Keratinocyte (primary cell): ENCODE data around the gene TRIM69. TPM values are rescaled to one million over a fixed set of nuclear protein-coding genes. Genes with fewer than 3 reads are reported as not detected.

Source experiments
- DNase-seq: peaks from one replicate; pipeline ENCODE4 v3.0.0-alpha.2; 2011; ENCODE audit warnings: low read depth, missing footprints, low spot score
- FAIRE-seq: peaks from 2 replicates; lab custom pipeline; 2011; peaks lifted over from hg19 to GRCh38; lab: Jason Lieb, UNC
- H2AFZ ChIP-seq: 2 replicates; pipeline ENCODE4 v1.6.0; 2012; ENCODE audit warnings: low read length, control low read depth, inconsistent platforms; ENCODE audit not compliant: control insufficient read depth
- H3K27ac ChIP-seq: 2 replicates; pipeline ENCODE4 v1.5.1; 2011; ENCODE audit warnings: low read length; ENCODE audit not compliant: control insufficient read depth, insufficient read depth
- H3K27me3 ChIP-seq: 3 replicates; pipeline ENCODE4 v1.6.0; 2011; ENCODE audit warnings: low read length; ENCODE audit not compliant: control insufficient read depth, insufficient read depth; ENCODE audit errors: extremely low read depth
- H3K36me3 ChIP-seq, 2 experiments: 2 replicates in 1 of 2; 3 replicates in 1 of 2; pipeline ENCODE4 v1.5.1; 2011; ENCODE audit warnings: low read length in 2 of 2, mild to moderate bottlenecking in 1 of 2; ENCODE audit not compliant: control insufficient read depth in 2 of 2, insufficient read depth in 2 of 2; ENCODE audit errors: extremely low read depth in 1 of 2
- H3K4me1 ChIP-seq: 3 replicates; pipeline ENCODE4 v1.5.1; 2011; ENCODE audit warnings: low read length; ENCODE audit not compliant: control insufficient read depth, insufficient read depth; ENCODE audit errors: extremely low read depth
- H3K4me2 ChIP-seq: 3 replicates; pipeline ENCODE4 v1.6.0; 2011; ENCODE audit warnings: low read depth, low read length; ENCODE audit not compliant: control insufficient read depth, insufficient read depth; ENCODE audit errors: extremely low read depth
- H3K4me3 ChIP-seq, 3 experiments: fragments of 200-600 bp in 1 of 3; sonication (generic) in 1 of 3; 2 replicates in 2 of 3; 3 replicates in 1 of 3; pipeline ENCODE4 v1.5.1; 2011 to 2016; ENCODE audit warnings: low read length in 3 of 3, mild to moderate bottlenecking in 3 of 3, control low read depth in 2 of 3, inconsistent platforms in 1 of 3, low read depth in 1 of 3, mixed read lengths in 1 of 3, mixed run types in 1 of 3, moderate library complexity in 1 of 3; ENCODE audit not compliant: control insufficient read depth in 2 of 3, insufficient read depth in 2 of 3; ENCODE audit errors: extremely low read depth in 1 of 3
- H3K79me2 ChIP-seq: 2 replicates; pipeline ENCODE4 v1.6.0; 2012; ENCODE audit warnings: low read length; ENCODE audit not compliant: control insufficient read depth, insufficient read depth
- H3K9ac ChIP-seq: 3 replicates; pipeline ENCODE4 v1.6.0; 2011; ENCODE audit warnings: low read length; ENCODE audit not compliant: control insufficient read depth, insufficient read depth; ENCODE audit errors: extremely low read depth
- H3K9me1 ChIP-seq: 3 replicates; pipeline ENCODE4 v1.6.0; 2011; ENCODE audit warnings: low read length; ENCODE audit not compliant: control insufficient read depth, insufficient read depth; ENCODE audit errors: extremely low read depth
- H3K9me3 ChIP-seq: 2 replicates; pipeline ENCODE4 v1.5.1; 2012; ENCODE audit warnings: low read depth, low read length; ENCODE audit not compliant: control insufficient read depth
- H4K20me1 ChIP-seq: 3 replicates; pipeline ENCODE4 v1.6.0; 2011; ENCODE audit warnings: low read length; ENCODE audit not compliant: control insufficient read depth, insufficient read depth; ENCODE audit errors: extremely low read depth
- CTCF ChIP-seq, 3 experiments: IDR thresholded peaks in 1 of 3; conservative IDR thresholded peaks in 1 of 3; optimal IDR thresholded peaks in 1 of 3; 2 replicates in 2 of 3; 3 replicates in 1 of 3; pipeline versions ENCODE3 to v1.5.1; 2011; ENCODE audit warnings: low read length in 3 of 3, mild to moderate bottlenecking in 3 of 3, moderate library complexity in 2 of 3, control low read depth in 1 of 3, inconsistent platforms in 1 of 3; ENCODE audit not compliant: insufficient read depth in 2 of 3; ENCODE audit errors: extremely low read depth in 1 of 3
- EZH2 ChIP-seq: IDR thresholded peaks from one replicate; pipeline ENCODE4 v1.6.1; 2012; ENCODE audit warnings: inconsistent platforms, mild to moderate bottlenecking, low read length, moderate library complexity
- dilution Hi-C: fragments of 300-500 bp; cut with MboI; formaldehyde crosslinking; loops from one replicate; pipeline ENCODE4 v1.7.0; 2020; ENCODE audit warnings: low sequenced_read_pairs; ENCODE audit not compliant: extremely low pct_ligation_motif_present
- polyA plus RNA-seq, 5 experiments: library from polyadenylated mRNA; depleted of rRNA in 3 of 5; stranded (reverse) in 3 of 5; stranded (forward) in 1 of 5; unstranded in 1 of 5; fragments of >200 nt; gene quantifications; 1 replicate in 1 of 5; 2 replicates in 3 of 5; 3 replicates in 1 of 5; pipeline versions ENCODE4 v1.2.1 to v1.2.3, GENCODE V29; 2011 to 2012; ENCODE audit warnings: missing spikeins in 2 of 5, low read depth in 1 of 5, low replicate concordance in 1 of 5

TRIM69 gene
- polyA plus RNA-seq, 1 donor (not counting 4 experiments of a cell fraction or from before 2014, with no cell fraction given): 11.0 TPM

DNA sequence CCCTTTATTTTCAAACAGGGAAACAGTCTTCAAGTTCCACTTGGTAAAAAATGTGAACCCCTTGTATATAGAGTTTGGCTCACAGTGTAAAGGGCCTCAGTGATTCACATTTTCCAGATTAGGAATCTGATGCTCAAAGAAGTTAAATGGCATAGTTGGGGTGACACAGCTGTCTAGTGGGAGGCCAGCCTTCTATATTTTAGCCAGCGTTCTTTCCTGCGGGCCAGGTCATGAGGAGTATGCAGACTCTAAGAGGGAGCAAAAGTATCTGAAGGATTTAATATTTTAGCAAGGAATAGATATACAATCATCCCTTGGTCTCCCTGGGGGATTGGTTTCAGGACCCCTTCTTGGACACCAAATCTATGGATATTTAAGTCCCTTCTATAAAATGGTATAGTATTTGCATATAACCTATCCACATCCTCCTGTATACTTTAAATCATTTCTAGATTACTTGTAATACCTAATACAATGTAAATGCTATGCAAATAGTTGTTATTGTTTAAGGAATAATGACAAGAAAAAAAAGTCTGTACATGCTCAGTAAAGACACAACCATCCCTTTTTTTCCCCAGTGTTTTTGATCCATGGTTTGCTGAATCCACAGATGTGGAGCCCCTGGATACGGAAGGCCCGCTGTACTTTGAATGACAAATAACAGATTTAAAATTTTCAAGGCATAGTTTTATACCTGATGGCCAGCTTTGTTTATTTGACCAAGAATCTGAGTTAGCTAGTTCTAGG, 18.0 kb upstream of the TRIM69 start:
- DNase-seq (no peak), FAIRE-seq (no peak)
- Histone ChIP-seq H3K27me3 (no peaks in the 10 kb centered on the region), H3K4me1 (peaks cover 6% of the 10 kb centered on the region), H3K4me2 (no peak overlapping the region), H2AFZ (no peak overlapping the region), H4K20me1 (peaks cover 6% of the 10 kb centered on the region), H3K9me3 (no peaks in the 10 kb centered on the region), H3K79me2 (peaks cover 27% of the 10 kb centered on the region), H3K4me3 (no peak overlapping the region), H3K27ac (no peak overlapping the region), H3K9ac (no peak overlapping the region), H3K36me3 (peaks cover 26 to 29% of the 10 kb centered on the region in 2 experiments), H3K9me1 (no peaks in the 10 kb centered on the region)
- TF ChIP-seq CTCF (optimal IDR thresholded peaks at IDR 0.05 in 1 of 3, IDR thresholded peaks at IDR 0.05 in 1 of 3, conservative IDR thresholded peaks at IDR 0.05 in 1 of 3; ENCODE audit: extremely low read depth in 1 of 3, insufficient read depth in 2 of 3, low read length in 3 of 3) (no peak), EZH2 (no peak)
- dilution Hi-C loops: no loop called here

- dilution Hi-C loops: no loop called here
- FAIRE-seq: no peak
- no peaks in the 10 kb centered on the region for H3K9me3 ChIP-seq
These were observed 17.4 kb upstream of the TRIM69 start for GRCh38 chr15:44718927-44719292.

More at GRCh38 chr15:44718927-44719292, 17.4 kb upstream of the TRIM69 start:
- Histone ChIP-seq H2AFZ (no peak overlapping the region), H3K4me3 (no peak overlapping the region), H3K9me1 (no peaks in the 10 kb centered on the region), H3K27ac (no peak overlapping the region), H3K4me1 (no peaks in the 10 kb centered on the region), H3K36me3 (peaks cover 26 to 29% of the 10 kb centered on the region in 2 experiments), H3K9ac (no peak overlapping the region), H4K20me1 (peaks cover 6% of the 10 kb centered on the region), H3K27me3 (no peaks in the 10 kb centered on the region), H3K4me2 (no peak overlapping the region), H3K79me2 (peaks cover 21% of the 10 kb centered on the region)
- no peak for DNase-seq
- TF ChIP-seq CTCF (optimal IDR thresholded peaks at IDR 0.05 in 1 of 3, IDR thresholded peaks at IDR 0.05 in 1 of 3, conservative IDR thresholded peaks at IDR 0.05 in 1 of 3; ENCODE audit: extremely low read depth in 1 of 3, insufficient read depth in 2 of 3, low read length in 3 of 3) (no peak), EZH2 (no peak)
